NB4 (cell line): ENCODE measurements around the gene ELP6.

Experiments used
- DNase-seq: peaks from one replicate; pipeline ENCODE4 v3.0.0; 2010; ENCODE audit warnings: low read depth
- H3K4me3 ChIP-seq: one replicate; pipeline ENCODE4 v1.5.1; 2011; ENCODE audit warnings: mild to moderate bottlenecking, low read depth, low read length, moderate library complexity
- MYC ChIP-seq: IDR thresholded peaks from 2 replicates; pipeline ENCODE4 v1.6.1; 2011; ENCODE audit warnings: low read depth, low read length
- POLR2A ChIP-seq: IDR thresholded peaks from 2 replicates; pipeline ENCODE4 v1.6.1; 2011; ENCODE audit warnings: mild to moderate bottlenecking; ENCODE audit not compliant: insufficient read length; ENCODE audit errors: extremely low read depth
- TF ChIP-seq, protein P1 (sequence below): IDR thresholded peaks from one replicate; pipeline ENCODE4 v1.5.1; 2012; ENCODE audit warnings: low read depth, low read length
- TF ChIP-seq, protein P2 (sequence below): IDR thresholded peaks from 2 replicates; pipeline ENCODE4 v1.6.1; 2011; ENCODE audit warnings: low read depth, low read length

ELP6 gene, protein sequence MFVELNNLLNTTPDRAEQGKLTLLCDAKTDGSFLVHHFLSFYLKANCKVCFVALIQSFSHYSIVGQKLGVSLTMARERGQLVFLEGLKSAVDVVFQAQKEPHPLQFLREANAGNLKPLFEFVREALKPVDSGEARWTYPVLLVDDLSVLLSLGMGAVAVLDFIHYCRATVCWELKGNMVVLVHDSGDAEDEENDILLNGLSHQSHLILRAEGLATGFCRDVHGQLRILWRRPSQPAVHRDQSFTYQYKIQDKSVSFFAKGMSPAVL

DNA sequence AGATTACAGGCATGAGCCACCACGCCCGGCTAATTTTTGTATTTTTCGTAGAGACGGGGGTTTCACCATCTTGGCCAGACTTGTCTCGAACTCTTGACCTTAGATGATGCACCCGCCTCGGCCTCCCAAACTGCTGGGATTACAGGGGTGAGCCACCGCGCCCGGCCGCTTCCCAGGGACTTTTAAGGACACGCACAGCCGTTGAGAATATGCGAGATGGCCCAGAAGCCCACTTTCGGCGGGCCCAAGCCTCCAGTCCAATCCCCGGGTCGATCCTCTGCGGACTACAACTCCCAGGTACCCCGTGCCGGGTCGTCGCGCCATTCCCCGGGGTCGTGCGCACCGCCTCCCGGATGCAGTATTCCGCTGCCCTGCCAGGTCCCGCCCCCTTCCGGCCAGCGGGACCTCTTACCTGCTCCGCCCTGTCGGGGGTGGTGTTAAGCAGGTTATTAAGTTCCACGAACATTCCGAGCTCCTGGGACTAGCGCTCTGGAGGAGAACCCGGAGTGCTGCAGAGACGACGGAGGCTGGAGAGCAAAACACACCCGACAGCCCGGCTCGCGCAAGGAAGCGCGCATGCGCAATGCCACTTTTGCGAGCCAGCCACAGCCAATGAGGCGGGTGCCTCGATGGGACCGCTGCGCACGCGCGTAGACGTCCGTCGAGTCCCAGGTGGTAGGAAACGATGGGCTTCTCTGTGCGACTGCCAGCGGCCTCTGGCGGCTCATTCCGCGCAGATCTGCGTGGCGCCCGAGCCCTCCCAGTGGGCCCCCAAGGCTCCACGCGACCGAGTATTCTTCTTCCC is at the start of gene ELP6:
ELP6 (minus strand) TSS at position 588 of the 805 bp plus-strand sequence; CDS start at position 466, 122 bp downstream.
- DNase-seq: peak; percentile 97
- peak; percentile 92 for TF ChIP-seq POLR2A
- peak; percentile 91 for TF ChIP-seq MYC
- TF ChIP-seq, protein P1, sequence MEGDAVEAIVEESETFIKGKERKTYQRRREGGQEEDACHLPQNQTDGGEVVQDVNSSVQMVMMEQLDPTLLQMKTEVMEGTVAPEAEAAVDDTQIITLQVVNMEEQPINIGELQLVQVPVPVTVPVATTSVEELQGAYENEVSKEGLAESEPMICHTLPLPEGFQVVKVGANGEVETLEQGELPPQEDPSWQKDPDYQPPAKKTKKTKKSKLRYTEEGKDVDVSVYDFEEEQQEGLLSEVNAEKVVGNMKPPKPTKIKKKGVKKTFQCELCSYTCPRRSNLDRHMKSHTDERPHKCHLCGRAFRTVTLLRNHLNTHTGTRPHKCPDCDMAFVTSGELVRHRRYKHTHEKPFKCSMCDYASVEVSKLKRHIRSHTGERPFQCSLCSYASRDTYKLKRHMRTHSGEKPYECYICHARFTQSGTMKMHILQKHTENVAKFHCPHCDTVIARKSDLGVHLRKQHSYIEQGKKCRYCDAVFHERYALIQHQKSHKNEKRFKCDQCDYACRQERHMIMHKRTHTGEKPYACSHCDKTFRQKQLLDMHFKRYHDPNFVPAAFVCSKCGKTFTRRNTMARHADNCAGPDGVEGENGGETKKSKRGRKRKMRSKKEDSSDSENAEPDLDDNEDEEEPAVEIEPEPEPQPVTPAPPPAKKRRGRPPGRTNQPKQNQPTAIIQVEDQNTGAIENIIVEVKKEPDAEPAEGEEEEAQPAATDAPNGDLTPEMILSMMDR: peak; percentile 40
- TF ChIP-seq, protein P2, sequence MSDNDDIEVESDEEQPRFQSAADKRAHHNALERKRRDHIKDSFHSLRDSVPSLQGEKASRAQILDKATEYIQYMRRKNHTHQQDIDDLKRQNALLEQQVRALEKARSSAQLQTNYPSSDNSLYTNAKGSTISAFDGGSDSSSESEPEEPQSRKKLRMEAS: peak; percentile 85
- H3K4me3 ChIP-seq: peak within 1 kb of the TSS; percentile 93

DNA sequence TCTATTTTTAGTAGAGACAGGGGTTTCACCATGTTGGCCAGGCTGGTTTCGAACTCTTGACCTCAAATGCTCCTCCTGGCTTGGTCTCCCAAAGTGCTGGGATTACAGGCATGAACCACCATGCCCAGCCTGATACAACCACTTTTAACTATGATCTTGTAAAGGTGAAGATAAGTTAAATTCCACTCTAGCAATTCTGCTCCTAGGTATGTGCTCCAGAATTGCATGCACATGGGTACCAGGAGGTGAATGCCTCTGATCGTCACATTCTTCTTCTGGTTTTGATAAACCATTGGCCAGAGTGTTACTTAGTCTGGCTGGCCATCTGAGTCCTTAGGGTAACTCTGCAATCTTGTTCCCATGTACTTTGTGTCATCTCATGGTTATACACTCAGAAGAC is 42.8 kb upstream of the ELP6 start:
- TF ChIP-seq, protein P1: no peak
- TF ChIP-seq POLR2A: no peak
- no peak for TF ChIP-seq MYC
- TF ChIP-seq, protein P2: no peak
- no peak for DNase-seq
- H3K4me3 ChIP-seq: no peak overlapping the region

DNA sequence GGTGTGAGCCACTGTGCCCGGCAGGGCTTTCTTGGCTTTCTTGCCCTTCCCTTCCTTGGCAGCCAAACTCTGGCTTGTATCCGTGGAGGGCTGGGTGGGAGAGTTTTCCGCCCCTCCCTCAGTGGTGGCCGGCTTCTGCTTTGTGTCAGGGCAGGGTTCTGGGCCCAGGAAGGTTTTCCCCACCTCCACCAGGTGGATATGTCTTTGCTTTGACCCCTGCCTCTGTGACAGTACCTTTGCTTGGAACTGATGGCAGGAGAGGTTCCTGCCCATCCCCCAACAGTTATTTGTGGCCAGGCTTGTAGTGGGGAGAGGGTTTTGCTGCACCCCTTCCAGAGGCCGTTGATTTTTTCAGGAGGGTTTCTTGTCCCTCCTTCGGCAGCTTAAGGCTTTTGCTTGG is 40.8 kb upstream of the ELP6 start:
- DNase-seq: no peak
- no peak for TF ChIP-seq POLR2A
- TF ChIP-seq MYC: no peak
- TF ChIP-seq, protein P2: no peak
- TF ChIP-seq, protein P1: no peak
- no peak overlapping the region for H3K4me3 ChIP-seq

DNA sequence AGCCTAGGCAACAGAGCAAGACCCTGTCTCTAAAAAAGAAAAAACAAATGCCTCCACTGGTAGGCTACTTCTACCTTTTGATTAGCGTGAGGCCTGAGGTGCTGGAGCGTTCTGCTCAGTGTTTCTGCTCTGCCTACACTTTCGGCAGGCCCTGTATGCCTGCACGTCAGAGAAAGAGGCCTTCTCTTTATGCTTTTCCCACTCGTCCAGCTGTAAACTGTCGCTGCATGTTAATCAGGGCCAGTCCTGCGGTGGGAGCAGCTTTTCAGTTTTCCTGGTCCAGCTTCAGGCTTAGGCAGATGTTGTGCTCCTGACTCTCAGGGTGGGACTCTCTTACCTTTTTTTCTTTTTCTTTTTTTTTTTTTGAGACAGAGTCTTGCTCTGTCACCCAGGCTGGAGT is 39.9 kb upstream of the ELP6 start:
- H3K4me3 ChIP-seq: no peak overlapping the region
- DNase-seq: no peak
- TF ChIP-seq, protein P2: no peak
- TF ChIP-seq MYC: no peak

DNA sequence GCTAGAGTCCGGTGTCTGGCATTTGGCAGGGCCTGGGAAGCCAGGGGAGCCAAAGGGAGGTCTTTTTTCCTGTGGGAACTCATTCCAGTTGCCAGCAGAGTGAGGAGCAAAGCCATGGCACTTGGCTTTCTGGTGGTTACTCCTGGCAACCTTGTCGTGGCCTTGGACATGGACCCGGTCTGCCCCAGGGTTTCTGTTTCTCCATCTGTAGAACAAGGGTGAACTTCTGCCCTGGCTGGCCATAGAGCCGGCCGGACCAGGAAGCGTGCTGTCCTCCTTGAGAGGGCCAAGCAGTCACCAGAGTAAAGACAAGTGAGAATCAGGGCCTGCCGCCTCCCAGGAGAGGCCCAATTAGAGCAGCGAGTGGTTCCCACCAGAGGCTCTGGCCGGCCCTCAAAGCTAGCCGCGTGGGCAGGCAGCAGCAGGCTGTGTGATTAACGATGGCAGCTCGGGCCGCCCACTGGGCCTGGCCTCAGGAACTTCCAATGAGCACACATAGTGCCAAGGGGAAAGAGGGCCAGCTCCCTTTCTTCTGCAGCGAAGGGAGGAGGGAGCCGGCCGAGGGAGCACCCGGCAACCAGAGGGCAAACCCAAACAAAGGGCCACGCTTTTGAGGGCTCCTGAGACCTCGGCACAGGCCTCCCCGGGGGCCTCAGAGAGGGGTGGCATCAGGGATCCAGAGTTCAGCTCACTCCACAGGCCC is 29.1 kb upstream of the ELP6 start:
- no peak for DNase-seq
- TF ChIP-seq, protein P2: no peak
- no peak for TF ChIP-seq POLR2A
- TF ChIP-seq, protein P1: no peak
- TF ChIP-seq MYC: no peak
- no peak overlapping the region for H3K4me3 ChIP-seq
